Upper lobe of left lung (tissue), 4 donors: Measurements from ENCODE around the gene PDE7B.

Experiments
- POLR2A ChIP-seq, 4 donors: fragments of 450-650 bp; IDR thresholded peaks; one replicate each; pipeline ENCODE4 v1.5.1; 2016 to 2017; ENCODE audit warnings: antibody characterized with exemption in 4 of 4, mild to moderate bottlenecking in 2 of 4
- POLR2AphosphoS5 ChIP-seq, 2 donors: sonication (generic); formaldehyde crosslinking; IDR thresholded peaks; one replicate each; pipeline ENCODE4 v1.5.1; 2017; ENCODE audit warnings: antibody characterized with exemption in 2 of 2
- TF ChIP-seq, protein P1 (sequence below), 6 experiments: fragments of 450-650 bp in 4 of 6; fragments of 200-600 bp in 2 of 6; sonication (generic) in 2 of 6; IDR thresholded peaks; one replicate each; pipeline ENCODE4 v1.5.1; 2016 to 2019; ENCODE audit warnings: antibody characterized with exemption in 6 of 6

DNA sequence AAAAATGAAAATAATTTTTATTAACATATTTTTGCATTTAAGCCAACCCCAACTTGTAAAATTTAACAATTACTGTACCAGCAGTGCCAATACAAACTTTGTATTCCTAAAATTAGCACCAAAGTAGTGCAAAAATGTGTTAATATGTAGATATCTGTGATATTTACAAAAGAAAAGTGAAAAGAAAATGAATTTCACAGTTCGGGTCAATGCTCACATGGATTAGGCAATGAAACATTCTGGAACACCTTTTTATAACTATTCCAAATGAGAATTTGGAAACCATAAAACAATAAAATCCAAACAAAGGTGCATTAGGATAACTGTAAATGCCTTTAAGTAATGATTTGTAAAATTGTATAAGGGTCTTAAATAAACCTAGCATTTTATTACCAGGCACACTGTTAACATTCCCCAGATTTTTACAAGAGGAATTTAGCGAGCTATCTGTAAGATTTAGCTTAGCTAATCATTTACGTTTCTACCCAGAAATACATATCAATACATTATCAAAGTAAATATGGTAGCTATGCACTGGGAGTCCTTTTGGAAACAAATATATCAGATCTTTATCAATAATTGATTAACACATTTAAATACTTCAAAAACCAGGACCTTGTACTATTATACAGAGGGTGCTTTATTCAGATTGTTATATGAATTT is 286.4 kb downstream of the PDE7B start:
- TF ChIP-seq, protein P1, sequence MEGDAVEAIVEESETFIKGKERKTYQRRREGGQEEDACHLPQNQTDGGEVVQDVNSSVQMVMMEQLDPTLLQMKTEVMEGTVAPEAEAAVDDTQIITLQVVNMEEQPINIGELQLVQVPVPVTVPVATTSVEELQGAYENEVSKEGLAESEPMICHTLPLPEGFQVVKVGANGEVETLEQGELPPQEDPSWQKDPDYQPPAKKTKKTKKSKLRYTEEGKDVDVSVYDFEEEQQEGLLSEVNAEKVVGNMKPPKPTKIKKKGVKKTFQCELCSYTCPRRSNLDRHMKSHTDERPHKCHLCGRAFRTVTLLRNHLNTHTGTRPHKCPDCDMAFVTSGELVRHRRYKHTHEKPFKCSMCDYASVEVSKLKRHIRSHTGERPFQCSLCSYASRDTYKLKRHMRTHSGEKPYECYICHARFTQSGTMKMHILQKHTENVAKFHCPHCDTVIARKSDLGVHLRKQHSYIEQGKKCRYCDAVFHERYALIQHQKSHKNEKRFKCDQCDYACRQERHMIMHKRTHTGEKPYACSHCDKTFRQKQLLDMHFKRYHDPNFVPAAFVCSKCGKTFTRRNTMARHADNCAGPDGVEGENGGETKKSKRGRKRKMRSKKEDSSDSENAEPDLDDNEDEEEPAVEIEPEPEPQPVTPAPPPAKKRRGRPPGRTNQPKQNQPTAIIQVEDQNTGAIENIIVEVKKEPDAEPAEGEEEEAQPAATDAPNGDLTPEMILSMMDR (IDR thresholded peaks at IDR 0.05), result no peak
- TF ChIP-seq POLR2A (IDR thresholded peaks at IDR 0.05) (no peak), POLR2AphosphoS5 (IDR thresholded peaks at IDR 0.05) (no peak)
